C4-2B (cell line): Measurements from ENCODE around the gene RGSL1.

ENCODE experiments used
- ZFX ChIP-seq: fragments of 450-650 bp; IDR thresholded peaks from 2 replicates; pipeline ENCODE4 v1.6.1; 2017
- TF ChIP-seq, protein P1 (sequence below): fragments of 450-650 bp; conservative IDR thresholded peaks from 2 replicates; pipeline ENCODE4 v1.5.1; 2017; ENCODE audit warnings: mild to moderate bottlenecking

- TF ChIP-seq, protein P1, sequence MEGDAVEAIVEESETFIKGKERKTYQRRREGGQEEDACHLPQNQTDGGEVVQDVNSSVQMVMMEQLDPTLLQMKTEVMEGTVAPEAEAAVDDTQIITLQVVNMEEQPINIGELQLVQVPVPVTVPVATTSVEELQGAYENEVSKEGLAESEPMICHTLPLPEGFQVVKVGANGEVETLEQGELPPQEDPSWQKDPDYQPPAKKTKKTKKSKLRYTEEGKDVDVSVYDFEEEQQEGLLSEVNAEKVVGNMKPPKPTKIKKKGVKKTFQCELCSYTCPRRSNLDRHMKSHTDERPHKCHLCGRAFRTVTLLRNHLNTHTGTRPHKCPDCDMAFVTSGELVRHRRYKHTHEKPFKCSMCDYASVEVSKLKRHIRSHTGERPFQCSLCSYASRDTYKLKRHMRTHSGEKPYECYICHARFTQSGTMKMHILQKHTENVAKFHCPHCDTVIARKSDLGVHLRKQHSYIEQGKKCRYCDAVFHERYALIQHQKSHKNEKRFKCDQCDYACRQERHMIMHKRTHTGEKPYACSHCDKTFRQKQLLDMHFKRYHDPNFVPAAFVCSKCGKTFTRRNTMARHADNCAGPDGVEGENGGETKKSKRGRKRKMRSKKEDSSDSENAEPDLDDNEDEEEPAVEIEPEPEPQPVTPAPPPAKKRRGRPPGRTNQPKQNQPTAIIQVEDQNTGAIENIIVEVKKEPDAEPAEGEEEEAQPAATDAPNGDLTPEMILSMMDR, result no peak
- TF ChIP-seq ZFX, result no peak
Measured at GRCh38 chr1:182484067-182484466, 34.1 kb downstream of the RGSL1 start.
